OCI-LY1 (cell line): Measurements from ENCODE around the gene TIMP2.

Experiments used
- H2AFZ ChIP-seq: fragments of 200-600 bp; sonication (generic), shearing (Covaris generic); 2 replicates; pipeline ENCODE4 v1.6.0; 2014; ENCODE audit warnings: antibody characterized with exemption, mild to moderate bottlenecking, low read length
- H3F3A ChIP-seq: fragments of 200-600 bp; sonication (generic), shearing (Covaris generic); 2 replicates; pipeline ENCODE4 v1.6.0; 2014; ENCODE audit warnings: mild to moderate bottlenecking, antibody characterized with exemption, low read length, moderate library complexity; ENCODE audit not compliant: insufficient read depth
- H3K27ac ChIP-seq: fragments of 200-600 bp; sonication (generic); 2 replicates; pipeline ENCODE4 v1.5.1; 2014; ENCODE audit warnings: low read length, mixed run types, mild to moderate bottlenecking, low read depth; ENCODE audit not compliant: poor library complexity, severe bottlenecking
- H3K27me3 ChIP-seq: fragments of 200-600 bp; sonication (generic); 2 replicates; pipeline ENCODE4 v1.6.0; 2014; ENCODE audit warnings: antibody characterized with exemption, mild to moderate bottlenecking, low read length, moderate library complexity; ENCODE audit not compliant: insufficient read depth
- H3K36me3 ChIP-seq: fragments of 200-600 bp; sonication (generic); 2 replicates; pipeline ENCODE4 v1.6.1; 2014; ENCODE audit warnings: mild to moderate bottlenecking, antibody characterized with exemption, low read length, moderate library complexity, mixed read lengths; ENCODE audit not compliant: insufficient read depth
- H3K4me1 ChIP-seq: fragments of 200-600 bp; sonication (generic); 2 replicates; pipeline ENCODE4 v1.5.1; 2014; ENCODE audit warnings: mild to moderate bottlenecking, low read length, moderate library complexity; ENCODE audit not compliant: insufficient read depth, severe bottlenecking
- H3K4me2 ChIP-seq: fragments of 200-600 bp; sonication (generic), shearing (Covaris generic); 2 replicates; pipeline ENCODE4 v1.6.1; 2014; ENCODE audit warnings: low read length
- H3K4me3 ChIP-seq: fragments of 200-600 bp; sonication (generic); 2 replicates; pipeline ENCODE4 v1.5.1; 2014; ENCODE audit warnings: low read length, low read depth, mild to moderate bottlenecking, mixed read lengths; ENCODE audit not compliant: poor library complexity, severe bottlenecking
- H3K79me2 ChIP-seq: fragments of 200-600 bp; shearing (Covaris generic); 2 replicates; pipeline ENCODE4 v1.6.1; 2016; ENCODE audit warnings: mixed run types, low read length, mixed read lengths; ENCODE audit not compliant: insufficient read depth
- H3K9ac ChIP-seq: fragments of 200-600 bp; sonication (generic), shearing (Covaris generic); 2 replicates; pipeline ENCODE4 v1.6.1; 2014; ENCODE audit warnings: mild to moderate bottlenecking, low read length, mixed read lengths
- H3K9me2 ChIP-seq: fragments of 200-600 bp; sonication (generic), shearing (Covaris generic); 2 replicates; pipeline ENCODE4 v1.6.1; 2014; ENCODE audit warnings: low read depth, mild to moderate bottlenecking, low read length, mixed read lengths
- H3K9me3 ChIP-seq: fragments of 200-600 bp; shearing (Covaris generic); 2 replicates; pipeline ENCODE4 v1.6.1; 2014; ENCODE audit warnings: low read length, mixed read lengths
- H4K20me1 ChIP-seq: fragments of 200-600 bp; sonication (generic), shearing (Covaris generic); 2 replicates; pipeline ENCODE4 v1.6.0; 2016; ENCODE audit warnings: mild to moderate bottlenecking, low read length; ENCODE audit not compliant: insufficient read depth
- CTCF ChIP-seq: fragments of 200-600 bp; sonication (generic), shearing (Covaris generic); IDR thresholded peaks from 2 replicates; pipeline ENCODE4 v1.5.1; 2017; ENCODE audit warnings: mild to moderate bottlenecking, antibody characterized with exemption, low read length, moderate library complexity, mixed read lengths
- EZH2 ChIP-seq: fragments of 200-600 bp; sonication (generic), shearing (Covaris generic); IDR thresholded peaks from 2 replicates; pipeline ENCODE4 v1.8.0; 2017; ENCODE audit warnings: borderline replicate concordance, mixed run types, mild to moderate bottlenecking, antibody characterized with exemption, low read length, moderate library complexity, mixed read lengths

Gene TIMP2

GRCh38 chr17:78921437-78921971, 3.7 kb downstream of the TIMP2 start:
- H4K20me1 ChIP-seq = no peaks in the 10 kb centered on the region

GRCh38 chr17:78920528-78920927, 4.7 kb downstream of the TIMP2 start:
- Histone ChIP-seq H3K36me3 (no peaks in the 10 kb centered on the region), H3K79me2 (no peaks in the 10 kb centered on the region), H2AFZ (no peak overlapping the region), H3K27ac (no peak overlapping the region), H3K9me2 (no peaks in the 10 kb centered on the region), H3F3A (no peaks in the 10 kb centered on the region), H3K9me3 (no peaks in the 10 kb centered on the region), H4K20me1 (no peaks in the 10 kb centered on the region), H3K27me3 (peaks cover 7% of the 10 kb centered on the region; the same call in 1 of the 2 replicates), H3K4me3 (no peak overlapping the region), H3K4me2 (no peak overlapping the region), H3K9ac (no peak overlapping the region), H3K4me1 (peaks cover 8% of the 10 kb centered on the region)
- TF ChIP-seq EZH2 = no peak

More at GRCh38 chr17:78921437-78921971, 3.7 kb downstream of the TIMP2 start:
- no peaks in the 10 kb centered on the region for H3K9me2 ChIP-seq
- H3K79me2 ChIP-seq = no peaks in the 10 kb centered on the region
- peaks cover 8% of the 10 kb centered on the region for H3K4me1 ChIP-seq
- H2AFZ ChIP-seq = no peak overlapping the region
- H3K27me3 ChIP-seq = peaks cover 7% of the 10 kb centered on the region; the same call in 1 of the 2 replicates
- H3K4me2 ChIP-seq = no peak overlapping the region
- no peak overlapping the region for H3K9ac ChIP-seq
- no peak overlapping the region for H3K27ac ChIP-seq
- TF ChIP-seq CTCF (no peak), EZH2 (no peak)
- no peak overlapping the region for H3K4me3 ChIP-seq
- H3F3A ChIP-seq = no peaks in the 10 kb centered on the region
- H3K36me3 ChIP-seq = no peaks in the 10 kb centered on the region
- H3K9me3 ChIP-seq = no peaks in the 10 kb centered on the region

GRCh38 chr17:78919861-78920450, 5.2 kb downstream of the TIMP2 start:
- no peak overlapping the region for H3K4me3 ChIP-seq
- H3K79me2 ChIP-seq = no peaks in the 10 kb centered on the region
- H3K36me3 ChIP-seq = no peaks in the 10 kb centered on the region
- no peaks in the 10 kb centered on the region for H3K9me2 ChIP-seq
- H3K4me1 ChIP-seq = peaks cover 8% of the 10 kb centered on the region
- H3K27me3 ChIP-seq = peaks cover 7% of the 10 kb centered on the region; the same call in 1 of the 2 replicates
- H3K27ac ChIP-seq = no peak overlapping the region
- H4K20me1 ChIP-seq = no peaks in the 10 kb centered on the region
- H3K4me2 ChIP-seq = no peak overlapping the region
- no peaks in the 10 kb centered on the region for H3F3A ChIP-seq
- H3K9me3 ChIP-seq = no peaks in the 10 kb centered on the region
- TF ChIP-seq EZH2 = no peak
- no peak for TF ChIP-seq CTCF
- H2AFZ ChIP-seq = no peak overlapping the region
- no peak overlapping the region for H3K9ac ChIP-seq

GRCh38 chr17:78918979-78919378, 6.2 kb downstream of the TIMP2 start:
- Histone ChIP-seq H3K4me1 (peaks cover 7% of the 10 kb centered on the region), H3F3A (no peaks in the 10 kb centered on the region), H2AFZ (no peak overlapping the region), H4K20me1 (no peaks in the 10 kb centered on the region), H3K27me3 (peaks cover 7% of the 10 kb centered on the region; the same call in 1 of the 2 replicates), H3K9me3 (no peaks in the 10 kb centered on the region), H3K4me3 (no peak overlapping the region), H3K36me3 (no peaks in the 10 kb centered on the region), H3K9me2 (no peaks in the 10 kb centered on the region), H3K79me2 (no peaks in the 10 kb centered on the region), H3K4me2 (no peak overlapping the region), H3K27ac (no peak overlapping the region), H3K9ac (no peak overlapping the region)
- no peak for TF ChIP-seq CTCF
- TF ChIP-seq EZH2 = no peak
